H1 (cell line): ENCODE results near the gene MPDU1. TPM values are rescaled to one million over a fixed set of nuclear protein-coding genes. Genes with fewer than 3 reads are reported as not detected.

Source experiments
- CTCF ChIA-PET: fragments of 300-600 bp; sonication (Branson Sonifier 250); formaldehyde crosslinking; loops from one replicate; lab custom pipeline; 2021; ENCODE audit not compliant: partially characterized antibody; lab: Charles Lee
- POLR2A ChIA-PET: fragments of 300-600 bp; sonication (Branson Sonifier 250); formaldehyde crosslinking; loops from one replicate; lab custom pipeline; 2021; ENCODE audit warnings: inconsistent platforms; ENCODE audit not compliant: partially characterized antibody; lab: Charles Lee
- DNase-seq, 2 experiments: peaks; one replicate each; pipeline versions ENCODE4 v3.0.0 to v3.0.0-alpha.2; 2010 to 2022; ENCODE audit warnings: low spot score in 2 of 2, low read depth in 1 of 2, mixed read lengths in 1 of 2
- FAIRE-seq: peaks from 2 replicates; lab custom pipeline; 2011; peaks lifted over from hg19 to GRCh38; lab: Jason Lieb, UNC
- H2AFZ ChIP-seq: 2 replicates; pipeline ENCODE4 v1.8.1; 2012; ENCODE audit warnings: low read length, inconsistent platforms
- H2AK5ac ChIP-seq: 2 replicates; pipeline ENCODE4 v1.6.1; 2013; ENCODE audit warnings: low read depth, low read length
- H2BK120ac ChIP-seq: replicated peaks from 2 replicates; pipeline ENCODE3; 2013; ENCODE audit warnings: low read depth, low read length, inconsistent platforms
- H2BK12ac ChIP-seq: 2 replicates; pipeline ENCODE4 v1.6.1; 2013; ENCODE audit warnings: low read depth, low read length
- H2BK15ac ChIP-seq: 2 replicates; pipeline ENCODE4 v1.6.1; 2013; ENCODE audit warnings: low read length
- H2BK20ac ChIP-seq: 2 replicates; pipeline ENCODE4 v1.6.1; 2013; ENCODE audit warnings: low read length
- H2BK5ac ChIP-seq: 2 replicates; pipeline ENCODE4 v1.6.1; 2013; ENCODE audit warnings: low read depth, low read length
- H3K14ac ChIP-seq: 2 replicates; pipeline ENCODE4 v1.6.1; 2013; ENCODE audit warnings: inconsistent platforms; ENCODE audit not compliant: insufficient read length
- H3K18ac ChIP-seq: 2 replicates; pipeline ENCODE4 v1.6.1; 2013; ENCODE audit warnings: low read length; ENCODE audit errors: extremely low read depth
- H3K23ac ChIP-seq: 2 replicates; pipeline ENCODE4 v1.6.1; 2013; ENCODE audit warnings: inconsistent platforms; ENCODE audit not compliant: insufficient read length
- H3K23me2 ChIP-seq: 2 replicates; pipeline ENCODE4 v1.6.1; 2013; ENCODE audit warnings: low read depth, low read length
- H3K27ac ChIP-seq: 2 replicates; pipeline ENCODE4 v1.6.1; 2011; ENCODE audit warnings: low read depth, low read length, inconsistent platforms
- H3K27me3 ChIP-seq, 4 experiments: replicated peaks in 1 of 4; 1 replicate in 1 of 4; 2 replicates in 3 of 4; pipeline versions ENCODE4 v1.6.1 to v1.8.1; 2011 to 2013; ENCODE audit warnings: low read length in 3 of 4, mild to moderate bottlenecking in 3 of 4, inconsistent platforms in 2 of 4, mixed read lengths in 2 of 4, moderate library complexity in 1 of 4; ENCODE audit not compliant: control insufficient read depth in 3 of 4, insufficient read depth in 3 of 4; ENCODE audit errors: extremely low read depth in 1 of 4
- H3K36me3 ChIP-seq, 4 experiments: 2 replicates each; pipeline versions ENCODE4 v1.6.1 to v1.8.1; 2011 to 2013; ENCODE audit warnings: mild to moderate bottlenecking in 4 of 4, low read length in 3 of 4, moderate library complexity in 2 of 4, control low read depth in 1 of 4, inconsistent platforms in 1 of 4; ENCODE audit not compliant: insufficient read depth in 4 of 4, control insufficient read depth in 2 of 4
- H3K4ac ChIP-seq: replicated peaks from 2 replicates; pipeline ENCODE3; 2013; ENCODE audit warnings: low read length, low read depth, mixed read lengths, inconsistent platforms; ENCODE audit not compliant: insufficient read length
- H3K4me1 ChIP-seq, 4 experiments: replicated peaks in 1 of 4; 1 replicate in 1 of 4; 2 replicates in 3 of 4; pipeline versions ENCODE4 v1.6.1 to v1.8.1; 2011 to 2013; ENCODE audit warnings: low read length in 3 of 4, inconsistent platforms in 2 of 4, mixed read lengths in 1 of 4; ENCODE audit not compliant: insufficient read depth in 4 of 4, control insufficient read depth in 3 of 4
- H3K4me2 ChIP-seq, 2 experiments: 2 replicates each; pipeline versions ENCODE4 v1.6.1 to v1.8.1; 2011 to 2013; ENCODE audit warnings: low read depth in 2 of 2, low read length in 2 of 2, control low read depth in 1 of 2, inconsistent platforms in 1 of 2, mild to moderate bottlenecking in 1 of 2; ENCODE audit not compliant: insufficient read depth in 1 of 2
- H3K4me3 ChIP-seq, 4 experiments: fragments of 200-600, 300-600 bp in 1 of 4; sonication (generic), shearing (Covaris generic), sonication (Bioruptor Twin) in 1 of 4; 2 replicates each; pipeline versions ENCODE4 v1.5.1 to v1.8.1; 2011 to 2016; ENCODE audit warnings: low read length in 4 of 4, low read depth in 3 of 4, control low read depth in 2 of 4, inconsistent platforms in 2 of 4, mild to moderate bottlenecking in 2 of 4, mixed read lengths in 1 of 4, moderate library complexity in 1 of 4; ENCODE audit not compliant: insufficient read depth in 2 of 4; ENCODE audit errors: extremely low read depth in 1 of 4
- H3K56ac ChIP-seq: replicated peaks from 2 replicates; pipeline ENCODE3; 2013; ENCODE audit warnings: low read depth, mild to moderate bottlenecking, mixed read lengths, low read length, inconsistent platforms; ENCODE audit not compliant: insufficient read length
- H3K79me1 ChIP-seq: 2 replicates; pipeline ENCODE4 v1.6.1; 2013; ENCODE audit warnings: low read depth, low read length, control low read depth
- H3K79me2 ChIP-seq, 2 experiments: 2 replicates each; pipeline versions ENCODE4 v1.6.1 to v1.8.1; 2012 to 2013; ENCODE audit warnings: low read length in 2 of 2, mild to moderate bottlenecking in 2 of 2, inconsistent platforms in 1 of 2; ENCODE audit not compliant: insufficient read depth in 2 of 2, control insufficient read depth in 1 of 2
- H3K9ac ChIP-seq, 4 experiments: replicated peaks in 1 of 4; 1 replicate in 1 of 4; 2 replicates in 3 of 4; pipeline versions ENCODE4 v1.6.1 to v1.8.1; 2011 to 2013; ENCODE audit warnings: low read depth in 3 of 4, low read length in 3 of 4, control low read depth in 2 of 4, mild to moderate bottlenecking in 2 of 4, moderate library complexity in 2 of 4, inconsistent platforms in 1 of 4; ENCODE audit errors: extremely low read depth in 1 of 4
- H3K9me3 ChIP-seq, 2 experiments: 2 replicates each; pipeline versions ENCODE4 v1.6.1 to v1.8.1; 2012 to 2013; ENCODE audit warnings: mild to moderate bottlenecking in 2 of 2, moderate library complexity in 2 of 2, control low read depth in 1 of 2, inconsistent platforms in 1 of 2, low read depth in 1 of 2, low read length in 1 of 2, mixed read lengths in 1 of 2; ENCODE audit not compliant: insufficient read depth in 2 of 2
- H4K20me1 ChIP-seq, 2 experiments: replicated peaks in 1 of 2; 2 replicates each; pipeline versions ENCODE3 to v1.8.1; 2011 to 2013; ENCODE audit warnings: inconsistent platforms in 2 of 2, low read length in 2 of 2, mild to moderate bottlenecking in 1 of 2; ENCODE audit not compliant: insufficient read depth in 2 of 2, control insufficient read depth in 1 of 2
- H4K5ac ChIP-seq: 2 replicates; pipeline ENCODE4 v1.6.1; 2013; ENCODE audit warnings: low read length, low read depth, mixed read lengths, inconsistent platforms; ENCODE audit not compliant: insufficient read length
- H4K8ac ChIP-seq: 2 replicates; pipeline ENCODE4 v1.8.0; 2013; ENCODE audit warnings: mild to moderate bottlenecking, moderate library complexity, low read length, inconsistent platforms; ENCODE audit not compliant: insufficient read depth; ENCODE audit errors: extremely low read depth
- H4K91ac ChIP-seq: replicated peaks from 2 replicates; pipeline ENCODE3; 2013; ENCODE audit warnings: low read length, mixed read lengths, inconsistent platforms; ENCODE audit not compliant: insufficient read length
- BCL11A ChIP-seq, 2 experiments: IDR thresholded peaks; one replicate each; pipeline ENCODE4 v1.6.1; 2011; ENCODE audit warnings: low read depth in 2 of 2, low read length in 2 of 2, mild to moderate bottlenecking in 2 of 2
- RAD21 ChIP-seq, 2 experiments: IDR thresholded peaks in 1 of 2; conservative IDR thresholded peaks in 1 of 2; 2 replicates each; pipeline ENCODE4 v1.6.1; 2011; ENCODE audit warnings: low read depth in 2 of 2, low read length in 2 of 2, improper control_type of control experiment in 1 of 2, inconsistent platforms in 1 of 2, mild to moderate bottlenecking in 1 of 2, moderate library complexity in 1 of 2
- RBBP5 ChIP-seq: IDR thresholded peaks from 2 replicates; pipeline ENCODE4 v1.7.1; 2012; ENCODE audit warnings: low read depth, mild to moderate bottlenecking, inconsistent platforms, low read length, moderate library complexity, borderline replicate concordance
- WGBS, 2 experiments: shearing (Covaris generic) in 1 of 2; methylation state at CpG; one replicate each; pipeline versions ENCODE4 v1.1.6 to v1.1.7; 2013 to 2015; ENCODE audit warnings: low lambda C conversion rate in 2 of 2, mixed read lengths in 2 of 2, inconsistent platforms in 1 of 2, low coverage in 1 of 2, missing lambda C conversion rate in 1 of 2; ENCODE audit not compliant: insufficient replicate concordance in 2 of 2, insufficient coverage in 1 of 2, insufficient read length in 1 of 2; ENCODE audit errors: extremely low coverage in 1 of 2, missing lambda C conversion rate in 1 of 2; 5-methylcytosine and 5-hydroxymethylcytosine counted together
- polyA plus RNA-seq, 7 experiments: library from polyadenylated mRNA; depleted of rRNA in 3 of 7; stranded (reverse) in 5 of 7; unstranded in 2 of 7; fragments of >200 nt in 5 of 7; fragments of 200-250 nt in 2 of 7; gene quantifications; 1 replicate in 5 of 7; 2 replicates in 1 of 7; 4 replicates in 1 of 7; pipeline versions ENCODE4 v1.2.1 to v1.2.3, GENCODE V29; 2011 to 2013; ENCODE audit warnings: missing spikeins in 2 of 7, mixed read lengths in 2 of 7
- total RNA-seq: library from RNA; stranded (reverse); fragmentation: NEBNext Ultra II Directional; extraction: Animal tissue kit (Norgen Biotek cat#: 25700); gene quantifications from 2 replicates; pipeline ENCODE4 v1.2.1, GENCODE V29; 2021
- TF ChIP-seq, protein P1 (sequence below): IDR thresholded peaks from 2 replicates; pipeline ENCODE4 v1.6.1; 2011; ENCODE audit warnings: low read depth, mild to moderate bottlenecking, low read length; ENCODE audit not compliant: insufficient read depth
- TF ChIP-seq, protein P2 (sequence below), 3 experiments: IDR thresholded peaks; 1 replicate in 2 of 3; 2 replicates in 1 of 3; pipeline versions ENCODE4 v1.5.1 to v1.6.1; 2011; ENCODE audit warnings: low read length in 3 of 3, mild to moderate bottlenecking in 3 of 3, inconsistent platforms in 2 of 3, low read depth in 1 of 3, moderate library complexity in 1 of 3; ENCODE audit not compliant: insufficient read depth in 1 of 3; ENCODE audit errors: control extremely low read depth in 1 of 3

MPDU1 gene
- total and polyA plus RNA-seq, 2 of the 8 experiments (the other 6 are each of a cell fraction or from before 2014, with no cell fraction given): 63.2 to 142 TPM

DNA sequence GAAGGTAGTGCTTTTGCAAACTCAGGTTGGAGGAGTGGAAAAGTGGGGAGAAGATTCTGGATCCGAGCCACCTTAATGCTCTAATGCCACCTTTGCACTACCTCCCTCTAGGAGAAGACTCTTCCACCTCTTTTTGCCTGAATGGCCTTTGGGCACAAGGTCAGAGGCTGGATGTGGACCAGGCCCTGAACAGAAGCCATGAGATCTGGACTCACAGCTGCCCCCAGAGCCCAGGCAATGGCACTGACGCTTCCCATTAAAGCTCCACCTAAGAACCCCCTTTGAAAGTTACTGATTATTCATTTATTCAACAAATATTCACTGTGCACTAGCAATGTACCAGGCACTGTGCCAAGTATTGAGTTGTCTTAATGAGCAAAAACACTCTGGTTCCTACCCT, 49.4 kb downstream of the MPDU1 start:
- no peak overlapping the region for H3K18ac ChIP-seq
- no peaks in the 10 kb centered on the region for H3K36me3 ChIP-seq
- no peak overlapping the region for H3K23ac ChIP-seq
- peak overlapping the region; percentile 20; the same call in 1 of the 2 replicates for H2BK5ac ChIP-seq
- H4K91ac ChIP-seq: no peak overlapping the region
- TF ChIP-seq, protein P1, sequence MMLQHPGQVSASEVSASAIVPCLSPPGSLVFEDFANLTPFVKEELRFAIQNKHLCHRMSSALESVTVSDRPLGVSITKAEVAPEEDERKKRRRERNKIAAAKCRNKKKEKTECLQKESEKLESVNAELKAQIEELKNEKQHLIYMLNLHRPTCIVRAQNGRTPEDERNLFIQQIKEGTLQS: no peak
- TF ChIP-seq, protein P2, sequence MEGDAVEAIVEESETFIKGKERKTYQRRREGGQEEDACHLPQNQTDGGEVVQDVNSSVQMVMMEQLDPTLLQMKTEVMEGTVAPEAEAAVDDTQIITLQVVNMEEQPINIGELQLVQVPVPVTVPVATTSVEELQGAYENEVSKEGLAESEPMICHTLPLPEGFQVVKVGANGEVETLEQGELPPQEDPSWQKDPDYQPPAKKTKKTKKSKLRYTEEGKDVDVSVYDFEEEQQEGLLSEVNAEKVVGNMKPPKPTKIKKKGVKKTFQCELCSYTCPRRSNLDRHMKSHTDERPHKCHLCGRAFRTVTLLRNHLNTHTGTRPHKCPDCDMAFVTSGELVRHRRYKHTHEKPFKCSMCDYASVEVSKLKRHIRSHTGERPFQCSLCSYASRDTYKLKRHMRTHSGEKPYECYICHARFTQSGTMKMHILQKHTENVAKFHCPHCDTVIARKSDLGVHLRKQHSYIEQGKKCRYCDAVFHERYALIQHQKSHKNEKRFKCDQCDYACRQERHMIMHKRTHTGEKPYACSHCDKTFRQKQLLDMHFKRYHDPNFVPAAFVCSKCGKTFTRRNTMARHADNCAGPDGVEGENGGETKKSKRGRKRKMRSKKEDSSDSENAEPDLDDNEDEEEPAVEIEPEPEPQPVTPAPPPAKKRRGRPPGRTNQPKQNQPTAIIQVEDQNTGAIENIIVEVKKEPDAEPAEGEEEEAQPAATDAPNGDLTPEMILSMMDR (IDR thresholded peaks at IDR 0.05; ENCODE audit: control extremely low read depth in 1 of 3, insufficient read depth in 1 of 3, low read depth in 1 of 3, low read length in 3 of 3): peak; percentile 41 to 47 (median 47)
- TF ChIP-seq BCL11A (IDR thresholded peaks at IDR 0.05; ENCODE audit: low read depth in 2 of 2, low read length in 2 of 2) (no peak), RBBP5 (no peak), RAD21 (IDR thresholded peaks at IDR 0.05 in 1 of 2, conservative IDR thresholded peaks at IDR 0.05 in 1 of 2; ENCODE audit: low read depth in 2 of 2, low read length in 2 of 2) (peak in 1 of 2 experiments; percentile 20; a peak in 1 of 4 replicates)
- H3K27ac ChIP-seq: no peak overlapping the region
- POLR2A ChIA-PET: interaction anchor here (0.9 to 79.4 kb wide), 8 partner anchors 18 to 80 kb away, joined by 3 to 2272 read pairs (median 4); partner anchors contain the start of genes ATP1B2, FXR2, MPDU1 and SOX15
- no peak overlapping the region for H4K5ac ChIP-seq
- H3K4me3 ChIP-seq: no peak overlapping the region
- H2BK15ac ChIP-seq: peak overlapping the region; percentile 48; the same call in 1 of the 2 replicates
- H3K4ac ChIP-seq: no peak overlapping the region
- no peaks in the 10 kb centered on the region for H3K27me3 ChIP-seq
- DNase-seq (no peak), FAIRE-seq (no peak)
- CTCF ChIA-PET: interaction anchor here (0.7 to 15.7 kb wide), 20 partner anchors 9 to 296 kb away, joined by 3 to 332 read pairs (median 8); partner anchors contain the start of genes ATP1B2, CD68, DNAH2 and EFNB3
- no peak overlapping the region for H3K4me2 ChIP-seq
- H3K14ac ChIP-seq: no peak overlapping the region
- H3K79me2 ChIP-seq: no peaks in the 10 kb centered on the region
- H2AFZ ChIP-seq: 0 out of 2 replicates have a peak overlapping the region, but pooled peaks have one; percentile 82
- H4K20me1 ChIP-seq: no peaks in the 10 kb centered on the region
- no peak overlapping the region for H2BK20ac ChIP-seq
- H2BK120ac ChIP-seq: no peak overlapping the region
- no peaks in the 10 kb centered on the region for H3K9me3 ChIP-seq
- H2BK12ac ChIP-seq: 0 out of 2 replicates have a peak overlapping the region, but pooled peaks have one; percentile 62
- no peak overlapping the region for H3K56ac ChIP-seq
- no peak overlapping the region for H4K8ac ChIP-seq
- H3K79me1 ChIP-seq: no peaks in the 10 kb centered on the region
- WGBS, 2 experiments: 88% methylated on average over 2 of the region's 2 CpGs; no CpG with 5 or more reads in 1 of the 2 experiments
- no peaks in the 10 kb centered on the region for H3K23me2 ChIP-seq
- 0 out of 2 replicates have a peak overlapping the region, but pooled peaks have one; percentile 14 for H2AK5ac ChIP-seq
- no peak overlapping the region for H3K9ac ChIP-seq
- H3K4me1 ChIP-seq: peaks cover 0 to 12% (median 3%) of the 10 kb centered on the region in 4 experiments; a peak in 3 of 7 replicates
